SK-N-SH treated with all-trans-retinoic acid at 6 μM for 48 hours (cell line): ENCODE measurements around the gene ALG2.

ENCODE experiments used
- ATAC-seq: fragments of 200-7000 bp; cut with Tn5 transposase; 3 replicates; pipeline ENCODE4 v1.9.1; 2020; ENCODE audit warnings: mild to moderate bottlenecking, moderate library complexity
- ARNTL ChIP-seq: fragments of 450-650 bp; formaldehyde crosslinking; IDR thresholded peaks from 2 replicates; pipeline ENCODE4 v1.5.0; 2020; ENCODE audit warnings: low read depth, mild to moderate bottlenecking, moderate library complexity, borderline replicate concordance
- BACH2 ChIP-seq: fragments of 250-450 bp; sonication (Bioruptor Pico); IDR thresholded peaks from 2 replicates; pipeline ENCODE4 v1.9.0; 2021; ENCODE audit warnings: mild to moderate bottlenecking, borderline replicate concordance
- CREB5 ChIP-seq: fragments of 250-450 bp; sonication (Bioruptor Pico); IDR thresholded peaks from 2 replicates; pipeline ENCODE4 v1.5.1; 2020; ENCODE audit warnings: low read depth, mild to moderate bottlenecking, moderate library complexity
- CSDC2 ChIP-seq: fragments of 250-450 bp; sonication (Bioruptor Pico); IDR thresholded peaks from 2 replicates; pipeline ENCODE4 v1.5.0; 2020; ENCODE audit warnings: mild to moderate bottlenecking, moderate library complexity
- CSRNP3 ChIP-seq: fragments of 250-450 bp; sonication (Bioruptor Pico); IDR thresholded peaks from 2 replicates; pipeline ENCODE4 v1.5.1; 2021; ENCODE audit warnings: mild to moderate bottlenecking, moderate library complexity
- GLIS3 ChIP-seq: fragments of 250-450 bp; sonication (Bioruptor Pico); IDR thresholded peaks from 2 replicates; pipeline ENCODE4 v1.5.0; 2020; ENCODE audit warnings: mild to moderate bottlenecking, moderate library complexity
- ISL1 ChIP-seq: fragments of 250-450 bp; sonication (Bioruptor Pico); IDR thresholded peaks from 2 replicates; pipeline ENCODE4 v2.1.2; 2022; ENCODE audit warnings: mild to moderate bottlenecking, moderate library complexity
- OSR1 ChIP-seq: fragments of 250-450 bp; sonication (Bioruptor Pico); IDR thresholded peaks from 2 replicates; pipeline ENCODE4 v1.8.0; 2022; ENCODE audit warnings: moderate library complexity, mild to moderate bottlenecking, inconsistent platforms
- PATZ1 ChIP-seq: fragments of 250-450 bp; sonication (Bioruptor Pico); IDR thresholded peaks from 2 replicates; pipeline ENCODE4 v1.8.0; 2020; ENCODE audit warnings: mild to moderate bottlenecking, moderate library complexity, borderline replicate concordance
- POU6F1 ChIP-seq: fragments of 250-450 bp; sonication (Bioruptor Pico); IDR thresholded peaks from 2 replicates; pipeline ENCODE4 v1.8.0; 2021; ENCODE audit warnings: low read depth, mild to moderate bottlenecking, moderate library complexity, borderline replicate concordance
- PPARA ChIP-seq: fragments of 250-450 bp; sonication (Bioruptor Pico); IDR thresholded peaks from 2 replicates; pipeline ENCODE4 v1.5.0; 2020; ENCODE audit warnings: mild to moderate bottlenecking, borderline replicate concordance
- RARB ChIP-seq: fragments of 250-450 bp; sonication (Bioruptor Pico); IDR thresholded peaks from 2 replicates; pipeline ENCODE4 v1.8.0; 2021; ENCODE audit warnings: mild to moderate bottlenecking, moderate library complexity
- TCF4 ChIP-seq: fragments of 250-450 bp; sonication (Bioruptor Pico); IDR thresholded peaks from 2 replicates; pipeline ENCODE4 v1.8.0; 2021; ENCODE audit warnings: mild to moderate bottlenecking, moderate library complexity, borderline replicate concordance
- TOX ChIP-seq: fragments of 250-450 bp; sonication (Bioruptor Pico); IDR thresholded peaks from 2 replicates; pipeline ENCODE4 v1.8.0; 2021; ENCODE audit warnings: mild to moderate bottlenecking, moderate library complexity, borderline replicate concordance
- TSHZ2 ChIP-seq: fragments of 250-450 bp; sonication (Bioruptor Pico); IDR thresholded peaks from 2 replicates; pipeline ENCODE4 v1.5.0; 2020; ENCODE audit warnings: mild to moderate bottlenecking, moderate library complexity
- ZC3H10 ChIP-seq: fragments of 250-450 bp; sonication (Bioruptor Pico); IDR thresholded peaks from 2 replicates; pipeline ENCODE4 v1.5.1; 2021; ENCODE audit warnings: mild to moderate bottlenecking, moderate library complexity
- ZFP3 ChIP-seq: fragments of 250-450 bp; sonication (Bioruptor Pico); IDR thresholded peaks from 2 replicates; pipeline ENCODE4 v1.5.0; 2020; ENCODE audit warnings: mild to moderate bottlenecking, moderate library complexity
- ZFP30 ChIP-seq: fragments of 450-650 bp; formaldehyde crosslinking; IDR thresholded peaks from 2 replicates; pipeline ENCODE4 v1.5.0; 2022; ENCODE audit warnings: mild to moderate bottlenecking, moderate library complexity
- ZNF565 ChIP-seq: fragments of 450-650 bp; formaldehyde crosslinking; conservative IDR thresholded peaks from 2 replicates; pipeline ENCODE4 v1.5.0; 2020; ENCODE audit warnings: low read depth, mild to moderate bottlenecking, moderate library complexity
- ZNF70 ChIP-seq: fragments of 450-650 bp; formaldehyde crosslinking; IDR thresholded peaks from 2 replicates; pipeline ENCODE4 v1.5.0; 2020; ENCODE audit warnings: mild to moderate bottlenecking, moderate library complexity
- ZNF8 ChIP-seq: fragments of 450-650 bp; formaldehyde crosslinking; IDR thresholded peaks from 2 replicates; pipeline ENCODE4 v1.5.0; 2020; ENCODE audit warnings: mild to moderate bottlenecking, moderate library complexity

Gene ALG2

GRCh38 chr9:99237356-99237755 is 15.6 kb upstream of the ALG2 start:
- ATAC-seq: no peak
- no peak for TF ChIP-seq CREB5 (CRISPR knock-in tag)
- no peak for TF ChIP-seq CSDC2
- no peak for TF ChIP-seq ZFP30 (CRISPR knock-in tag)
- no peak for TF ChIP-seq ZFP3 (CRISPR knock-in tag)

GRCh38 chr9:99235926-99236634 is 14.3 kb upstream of the ALG2 start:
- ATAC-seq: no peak
- no peak for TF ChIP-seq PATZ1 (CRISPR knock-in tag)
- TF ChIP-seq ZNF8 (CRISPR knock-in tag): no peak
- TF ChIP-seq GLIS3 (CRISPR knock-in tag): no peak
- TF ChIP-seq TCF4: no peak
- no peak for TF ChIP-seq RARB (CRISPR knock-in tag)
- no peak for TF ChIP-seq PPARA (CRISPR knock-in tag)
- no peak for TF ChIP-seq TOX
- no peak for TF ChIP-seq ZFP30 (CRISPR knock-in tag)
- no peak for TF ChIP-seq ZNF70 (CRISPR knock-in tag)
- TF ChIP-seq ZNF565 (CRISPR knock-in tag): no peak
- TF ChIP-seq CREB5 (CRISPR knock-in tag): no peak
- no peak for TF ChIP-seq POU6F1
- TF ChIP-seq ARNTL (CRISPR knock-in tag): no peak
- TF ChIP-seq OSR1 (CRISPR knock-in tag): no peak
- no peak for TF ChIP-seq ZC3H10 (CRISPR knock-in tag)
- TF ChIP-seq ZFP3 (CRISPR knock-in tag): no peak
- TF ChIP-seq CSDC2: no peak
- TF ChIP-seq ISL1 (CRISPR knock-in tag): no peak
- no peak for TF ChIP-seq TSHZ2 (CRISPR knock-in tag)
- TF ChIP-seq CSRNP3 (CRISPR knock-in tag): no peak
- TF ChIP-seq, all 23 proteins: peak for 0

- no peak for ATAC-seq
- no peak for TF ChIP-seq TCF4
- TF ChIP-seq BACH2 (CRISPR knock-in tag): no peak
- no peak for TF ChIP-seq ZNF70 (CRISPR knock-in tag)
- no peak for TF ChIP-seq RARB (CRISPR knock-in tag)
- no peak for TF ChIP-seq CSDC2
- no peak for TF ChIP-seq CSRNP3 (CRISPR knock-in tag)
- no peak for TF ChIP-seq ARNTL (CRISPR knock-in tag)
- TF ChIP-seq ZNF8 (CRISPR knock-in tag): no peak
- no peak for TF ChIP-seq CREB5 (CRISPR knock-in tag)
- no peak for TF ChIP-seq OSR1 (CRISPR knock-in tag)
- TF ChIP-seq POU6F1: no peak
Measured at GRCh38 chr9:99235069-99235468, 13.3 kb upstream of the ALG2 start.
